Transverse colon (tissue), 4 donors: ENCODE results near the gene PARVA. TPM values are rescaled to one million over a fixed set of nuclear protein-coding genes. Genes with fewer than 3 reads are reported as not detected.

Source experiments
- DNase-seq: peaks from one replicate; pipeline ENCODE4 v3.0.0-alpha.2; 2019
- H3K27ac ChIP-seq, 4 donors: fragments of 200-600 bp; sonication (generic); 2 replicates each; pipeline ENCODE4 v1.5.1; 2016 to 2018; ENCODE audit warnings: inconsistent platforms in 4 of 4
- H3K27me3 ChIP-seq: fragments of 200-600 bp; sonication (generic); 2 replicates; pipeline ENCODE4 v1.5.1; 2017; ENCODE audit warnings: inconsistent platforms
- H3K36me3 ChIP-seq, 4 donors: fragments of 200-600 bp; sonication (generic); 2 replicates each; pipeline ENCODE4 v1.5.1; 2017 to 2019; ENCODE audit warnings: inconsistent platforms in 4 of 4
- H3K4me1 ChIP-seq, 4 donors: fragments of 200-600 bp; sonication (generic); 2 replicates each; pipeline ENCODE4 v1.5.1; 2017 to 2020; ENCODE audit warnings: inconsistent platforms in 4 of 4
- H3K4me3 ChIP-seq, 4 donors: fragments of 200-600 bp; sonication (generic); 1 replicate in 1 of 4; 2 replicates in 3 of 4; pipeline versions ENCODE4 v1.5.1 to v1.6.1; 2017 to 2019; ENCODE audit warnings: inconsistent platforms in 4 of 4
- H3K9me3 ChIP-seq, 2 donors: fragments of 200-600 bp; sonication (generic); 2 replicates each; pipeline ENCODE4 v1.5.1; 2017 to 2019; ENCODE audit warnings: inconsistent platforms in 2 of 2
- CTCF ChIP-seq, 5 experiments: fragments of 200-600 bp in 3 of 5; fragments of 450-650 bp in 2 of 5; sonication (generic) in 3 of 5; IDR thresholded peaks; 1 replicate in 2 of 5; 2 replicates in 3 of 5; pipeline ENCODE4 v1.5.1; 2016 to 2017; ENCODE audit warnings: antibody characterized with exemption in 5 of 5, inconsistent platforms in 3 of 5, mild to moderate bottlenecking in 2 of 5, moderate library complexity in 1 of 5
- EP300 ChIP-seq: sonication (generic); formaldehyde crosslinking; IDR thresholded peaks from one replicate; pipeline ENCODE4 v1.6.1; 2017; ENCODE audit warnings: antibody characterized with exemption, low read depth
- POLR2A ChIP-seq: fragments of 450-650 bp; IDR thresholded peaks from one replicate; pipeline ENCODE4 v1.6.1; 2016; ENCODE audit warnings: antibody characterized with exemption, mild to moderate bottlenecking, moderate library complexity
- POLR2AphosphoS5 ChIP-seq, 3 donors: sonication (generic); formaldehyde crosslinking; IDR thresholded peaks; one replicate each; pipeline ENCODE4 v1.6.1; 2016; ENCODE audit warnings: antibody characterized with exemption in 3 of 3
- WGBS, 2 donors: methylation state at CpG; one replicate each; pipeline ENCODE4 v1.1.5; 2018; ENCODE audit warnings: low coverage in 1 of 2; 5-methylcytosine and 5-hydroxymethylcytosine counted together
- in situ Hi-C, 4 donors: fragments of 200-750 bp; cut with MboI; loops; one replicate each; pipeline versions ENCODE4 v1.15.0 to v1.15.1; 2017; ENCODE audit warnings: low sequenced_read_pairs in 3 of 4, low pct_ligation_motif_present in 1 of 4, low pct_unique_long_range_greater_than_20kb in 1 of 4
- intact Hi-C: fragments of 100-400 bp; cut with DNase I; formaldehyde crosslinking; loops from one replicate; pipeline ENCODE4 v1.15.1; 2023; ENCODE audit warnings: low total_unique reads
- total RNA-seq, 4 donors: library from RNA; depleted of rRNA; stranded (reverse); fragments of >200 nt; gene quantifications; one replicate each; pipeline ENCODE4 v1.1.0, GENCODE V29; 2016

The PARVA gene
- total RNA-seq, 4 donors from 2014 or later, result 34.3 to 82.0 (median 45.1) TPM

- intact Hi-C loops (loop anchor here (10.0 kb wide), 1 partner anchor 53 kb away; no protein-coding TSS in a partner anchor), in situ Hi-C loops (no loop called here)
- H3K36me3 ChIP-seq, result no peaks in the 10 kb centered on the region
- peaks cover 4 to 31% (median 23%) of the 10 kb centered on the region in 4 donors for H3K4me1 ChIP-seq
- no peak overlapping the region for H3K4me3 ChIP-seq
- H3K27ac ChIP-seq, result peak overlapping the region; percentile 65 to 85 (median 78)
- no peak for DNase-seq
- TF ChIP-seq POLR2AphosphoS5 (IDR thresholded peaks at IDR 0.05) (peak; percentile 52 to 75 (median 64)), EP300 (peak; percentile 94), POLR2A (no peak)
- H3K9me3 ChIP-seq, result no peaks in the 10 kb centered on the region
- 78 to 81% methylated on average over 5 to 6 of the region's 6 CpGs for WGBS, 2 donors
- H3K27me3 ChIP-seq, result no peaks in the 10 kb centered on the region
Measured at GRCh38 chr11:12458042-12458441, 80.7 kb downstream of the PARVA start.

GRCh38 chr11:12459374-12459773, 82.0 kb downstream of the PARVA start:
- H3K27me3 ChIP-seq, result no peaks in the 10 kb centered on the region
- H3K4me3 ChIP-seq, result no peak overlapping the region
- TF ChIP-seq POLR2A (no peak), POLR2AphosphoS5 (IDR thresholded peaks at IDR 0.05) (no peak), CTCF (IDR thresholded peaks at IDR 0.05) (no peak), EP300 (peak; percentile 61)
- intact Hi-C loops, result loop anchor here (10.0 kb wide), 1 partner anchor 55 kb away; no protein-coding TSS in a partner anchor
- DNase-seq, result no peak
- H3K27ac ChIP-seq, result peak overlapping the region; percentile 65 to 85 (median 78)
- in situ Hi-C loops, result no loop called here
- 72% methylated on average over 5 of the region's 5 CpGs for WGBS, 2 donors
- peaks cover 4 to 31% (median 18%) of the 10 kb centered on the region in 4 donors for H3K4me1 ChIP-seq
- no peaks in the 10 kb centered on the region for H3K9me3 ChIP-seq
- no peaks in the 10 kb centered on the region for H3K36me3 ChIP-seq

- Histone ChIP-seq H3K27me3 (no peaks in the 10 kb centered on the region), H3K36me3 (no peaks in the 10 kb centered on the region), H3K4me3 (no peak overlapping the region), H3K9me3 (no peaks in the 10 kb centered on the region), H3K27ac (peak overlapping the region; percentile 65 to 85 (median 78)), H3K4me1 (peaks cover 4 to 28% (median 18%) of the 10 kb centered on the region in 4 donors)
- TF ChIP-seq POLR2AphosphoS5 (IDR thresholded peaks at IDR 0.05) (no peak), EP300 (no peak), POLR2A (no peak), CTCF (IDR thresholded peaks at IDR 0.05) (no peak)
- DNase-seq, result no peak
- intact Hi-C loops (loop anchor here (10.0 kb wide), 1 partner anchor 55 kb away; no protein-coding TSS in a partner anchor), in situ Hi-C loops (no loop called here)
- 80 to 84% methylated on average over 3 of the region's 3 CpGs for WGBS, 2 donors
Measured at GRCh38 chr11:12459865-12460444, 82.6 kb downstream of the PARVA start.

GRCh38 chr11:12460466-12460865, 83.1 kb downstream of the PARVA start:
- peak overlapping the region; percentile 65 to 85 (median 78) for H3K27ac ChIP-seq
- WGBS, 2 donors, result 60 to 77% methylated on average over 1 to 4 of the region's 4 CpGs
- H3K4me3 ChIP-seq, result no peak overlapping the region
- TF ChIP-seq POLR2AphosphoS5 (IDR thresholded peaks at IDR 0.05) (no peak), EP300 (no peak), CTCF (IDR thresholded peaks at IDR 0.05) (no peak), POLR2A (no peak)
- in situ Hi-C loops (no loop called here), intact Hi-C loops (no loop called here)
- no peaks in the 10 kb centered on the region for H3K36me3 ChIP-seq
- H3K9me3 ChIP-seq, result no peaks in the 10 kb centered on the region
- H3K4me1 ChIP-seq, result peaks cover 4 to 27% (median 18%) of the 10 kb centered on the region in 4 donors
- no peak for DNase-seq
- no peaks in the 10 kb centered on the region for H3K27me3 ChIP-seq
